ENCODE results near the gene PDC. TPM values are rescaled to one million over a fixed set of nuclear protein-coding genes. Genes with fewer than 3 reads are reported as not detected.
"Not testable (repeated sequence)": the region's sequence is repeated elsewhere in the genome, so short reads cannot be mapped to it uniquely, and the experiment has no call there.

PDC gene
- polyA plus RNA-seq, 4 donors: 0.10 to 0.24 (median 0.19) TPM

DNA sequence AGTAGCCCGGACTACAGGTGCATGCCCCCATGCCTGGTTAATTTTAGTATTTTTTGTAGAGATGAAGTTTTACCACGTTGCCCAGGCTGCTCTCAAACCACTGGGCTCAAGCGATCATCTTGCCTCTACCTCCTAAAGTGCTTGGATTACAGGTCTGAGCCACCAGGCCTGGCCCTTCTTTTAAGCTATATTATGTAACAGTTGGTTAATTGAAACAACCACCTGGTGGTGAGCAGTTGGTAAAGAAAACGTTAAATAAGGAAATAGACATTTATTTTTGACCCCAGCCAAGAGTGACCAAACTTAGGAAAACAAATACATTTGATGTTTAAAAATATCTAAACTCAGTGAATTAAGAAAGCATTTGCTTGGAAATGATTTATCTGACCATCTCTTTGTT is 12.1 kb upstream of the PDC start:
- DNase-seq (ENCODE audit: low read depth in 4 of 4, low spot score in 3 of 4): no peak

DNA sequence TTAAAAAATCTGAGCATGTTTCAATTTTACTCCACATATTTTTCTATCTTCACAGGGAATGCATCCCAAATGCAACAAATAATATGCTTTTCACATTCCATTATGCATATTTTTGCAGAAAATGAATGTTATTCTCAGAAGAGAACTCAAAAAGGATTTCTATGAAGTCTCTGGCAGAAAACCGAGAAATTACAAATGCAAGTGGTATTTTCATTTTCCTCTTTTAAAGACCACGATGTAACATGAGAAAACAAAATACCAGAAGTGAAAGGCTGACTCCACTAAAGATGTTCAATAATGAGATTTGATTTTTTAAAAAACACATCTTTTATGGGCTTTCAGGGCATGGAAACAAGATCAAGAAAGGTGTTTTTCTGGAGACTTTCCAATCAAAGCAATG is 5.0 kb upstream of the PDC start:
- DNase-seq (ENCODE audit: low read depth in 4 of 4, low spot score in 3 of 4): no peak

GRCh38 chr1:186465491-186465890 is 4.6 kb upstream of the PDC start:
- DNase-seq (ENCODE audit: low read depth in 4 of 4, low spot score in 3 of 4): not testable (repeated sequence)

DNA sequence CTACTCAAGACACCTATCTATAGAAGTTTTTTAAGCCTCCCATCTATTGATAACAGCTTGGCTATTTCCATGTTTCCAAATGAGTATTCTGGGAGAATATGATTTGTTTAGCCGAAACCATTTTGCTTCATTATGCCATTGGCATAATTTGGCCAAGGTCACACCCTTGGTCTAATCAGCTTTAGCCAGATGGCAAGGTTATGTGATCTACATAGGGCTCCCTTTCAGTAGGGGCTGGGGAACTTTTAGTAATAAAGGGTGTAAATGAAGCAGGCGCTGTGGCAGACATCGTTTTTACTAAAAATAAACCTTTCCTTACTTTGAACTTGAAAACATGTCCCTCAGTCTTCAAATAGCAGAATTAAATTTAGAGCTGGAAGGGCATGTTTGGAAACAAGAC is 3.0 kb upstream of the PDC start:
- DNase-seq (ENCODE audit: low read depth in 4 of 4, low spot score in 3 of 4): no peak

DNA sequence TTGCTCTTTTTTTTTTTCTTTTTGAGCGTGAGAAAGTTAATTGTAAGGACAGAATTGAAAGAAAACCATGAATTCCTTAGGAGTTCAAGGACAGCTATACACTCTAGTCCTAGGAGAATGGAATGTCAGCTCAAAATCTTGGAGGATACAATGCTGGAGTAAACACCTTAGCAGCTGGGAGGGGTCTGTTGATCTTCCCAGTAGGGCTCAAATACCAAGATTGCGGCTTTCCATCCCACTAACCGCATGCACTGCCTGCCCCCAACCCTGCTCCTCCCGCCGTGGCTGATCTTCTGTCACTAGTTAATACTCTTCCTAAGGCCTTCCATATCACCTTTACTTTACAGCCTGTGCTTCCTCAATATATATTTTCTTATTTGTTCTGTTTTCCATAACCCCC is 2.6 kb upstream of the PDC start:
- no peak for DNase-seq (ENCODE audit: low read depth in 4 of 4, low spot score in 3 of 4)

DNA sequence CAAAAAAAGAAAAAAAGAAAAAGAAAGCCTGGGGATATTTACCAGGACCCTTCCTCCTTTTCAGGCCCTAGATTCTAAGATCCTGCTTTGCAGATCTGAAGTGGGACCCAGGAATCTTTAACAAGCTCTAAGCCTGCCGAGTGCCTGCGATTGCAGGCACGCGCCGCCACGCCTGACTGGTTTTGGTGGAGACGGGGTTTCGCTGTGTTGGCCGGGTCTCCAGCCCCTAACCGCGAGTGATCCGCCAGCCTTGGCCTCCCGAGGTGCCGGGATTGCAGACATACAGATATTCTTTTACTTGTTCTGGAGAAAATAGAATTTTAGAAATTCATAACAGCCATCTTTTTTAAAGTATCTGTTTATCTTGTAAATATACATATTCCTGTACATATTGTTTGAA is 1.8 kb downstream of the PDC start:
- DNase-seq (ENCODE audit: low read depth in 4 of 4, low spot score in 3 of 4): not testable (repeated sequence)

DNA sequence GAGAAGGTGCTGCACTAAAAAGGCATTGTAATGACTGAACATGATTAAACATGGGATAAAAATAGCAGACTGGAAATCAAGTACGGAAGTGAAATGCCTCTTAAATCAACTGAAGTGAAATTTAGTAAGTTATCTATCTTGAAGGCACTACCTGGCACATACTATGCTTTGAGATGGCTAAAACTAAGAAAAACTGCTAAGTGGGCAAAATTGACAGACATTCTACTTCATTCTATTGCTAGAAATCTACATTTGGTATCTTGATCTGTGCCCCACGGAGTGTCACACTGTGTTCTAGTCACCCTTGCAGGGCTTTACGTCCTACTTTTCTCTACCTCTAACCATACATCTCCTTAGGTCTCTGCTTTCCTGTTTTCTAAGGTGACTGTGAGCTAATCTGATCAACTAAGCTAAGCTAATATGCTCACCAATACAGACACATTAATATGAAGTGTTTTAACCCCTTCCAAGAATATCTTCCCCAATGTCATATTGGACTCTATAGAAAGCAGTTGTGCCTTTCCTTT is 4.1 kb downstream of the PDC start:
- no peak for DNase-seq (ENCODE audit: low read depth in 4 of 4, low spot score in 3 of 4)

DNA sequence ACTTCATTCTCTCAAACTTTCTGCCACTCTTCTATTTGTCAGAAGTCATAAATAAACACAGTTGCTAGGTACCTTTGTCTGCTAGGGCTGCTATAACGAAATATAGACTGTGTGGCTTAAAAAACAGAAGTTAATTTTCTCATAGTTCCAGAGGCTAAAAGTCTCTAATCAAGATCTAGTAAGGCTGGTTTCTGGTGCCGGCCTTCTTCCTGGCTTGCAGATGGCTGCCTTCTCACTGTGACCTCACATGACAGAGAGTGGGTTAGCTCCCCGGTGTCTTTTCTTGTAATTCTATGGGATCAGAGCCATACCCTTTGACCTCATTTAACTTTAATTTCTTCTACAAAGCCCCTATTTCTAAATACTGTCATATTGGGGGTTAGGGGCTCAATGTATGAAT is 5.9 kb downstream of the PDC start:
- DNase-seq (ENCODE audit: low read depth in 4 of 4, low spot score in 3 of 4): no peak

GRCh38 chr1:186446152-186446551 is 14.8 kb downstream of the PDC start:
- no peak for DNase-seq (ENCODE audit: low read depth in 4 of 4, low spot score in 3 of 4)

DNA sequence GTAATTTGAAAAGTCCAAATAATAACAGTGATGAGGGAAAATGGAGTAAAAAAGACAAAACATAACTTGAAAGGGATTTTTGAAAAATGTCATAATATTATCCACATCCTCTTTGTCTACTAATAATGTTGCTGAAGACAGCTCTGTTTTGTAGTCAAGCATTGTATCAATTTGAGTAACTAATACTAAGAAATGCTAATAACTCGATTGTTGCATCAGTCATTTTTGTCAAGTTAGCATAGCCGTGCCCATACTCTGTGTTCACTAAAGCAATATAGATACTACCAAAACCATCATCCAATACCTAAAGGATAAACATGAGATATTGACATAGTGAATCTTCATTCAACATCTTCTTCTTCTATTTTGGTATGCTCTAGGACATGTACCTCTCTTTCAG is 17.3 kb downstream of the PDC start:
- DNase-seq (ENCODE audit: low read depth in 4 of 4, low spot score in 3 of 4): no peak

- DNase-seq (ENCODE audit: low read depth in 4 of 4, low spot score in 3 of 4): no peak
Measured at GRCh38 chr1:186442651-186443375, 18.1 kb downstream of the PDC start.

DNA sequence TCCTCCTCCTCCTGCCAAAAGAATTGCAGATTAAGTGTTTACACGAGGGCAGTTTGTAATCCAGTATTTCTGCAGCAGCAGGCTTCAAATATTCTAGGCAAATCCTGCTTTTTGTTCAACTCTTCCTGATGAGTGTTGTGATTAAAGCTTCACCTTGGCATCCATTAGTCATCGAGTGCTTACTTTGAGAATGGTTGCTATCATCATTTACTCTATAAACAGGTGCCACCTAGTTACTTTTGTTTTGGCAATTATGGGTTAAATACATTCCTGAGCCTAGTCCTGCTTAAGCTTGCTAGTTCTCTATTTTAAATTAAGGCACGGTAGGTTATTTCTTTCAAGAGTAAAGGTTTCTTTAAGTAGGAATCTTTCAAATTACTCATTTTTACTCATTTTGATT is 20.3 kb downstream of the PDC start:
- DNase-seq (ENCODE audit: low read depth in 4 of 4, low spot score in 3 of 4): no peak

DNA sequence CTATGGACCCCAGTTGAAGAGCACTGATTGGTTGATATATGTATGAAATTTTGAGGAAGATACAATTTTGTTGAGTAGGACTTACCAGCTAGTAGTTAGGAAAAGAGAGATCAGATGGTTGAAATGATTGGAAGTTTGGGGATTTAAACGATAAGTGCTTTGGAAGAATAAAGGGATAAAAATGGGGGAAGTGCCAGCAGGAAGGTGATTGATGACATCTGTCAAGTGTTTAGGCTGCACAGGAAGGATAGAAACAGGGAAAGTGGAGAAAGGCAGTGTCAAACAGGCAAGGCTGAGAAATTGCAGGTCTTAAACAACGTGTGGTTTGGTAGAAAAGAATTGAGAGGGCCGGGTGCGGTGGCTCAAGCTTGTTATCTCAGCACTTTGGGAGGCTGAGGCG is 22.3 kb downstream of the PDC start:
- DNase-seq (ENCODE audit: low read depth in 4 of 4, low spot score in 3 of 4): no peak

DNA sequence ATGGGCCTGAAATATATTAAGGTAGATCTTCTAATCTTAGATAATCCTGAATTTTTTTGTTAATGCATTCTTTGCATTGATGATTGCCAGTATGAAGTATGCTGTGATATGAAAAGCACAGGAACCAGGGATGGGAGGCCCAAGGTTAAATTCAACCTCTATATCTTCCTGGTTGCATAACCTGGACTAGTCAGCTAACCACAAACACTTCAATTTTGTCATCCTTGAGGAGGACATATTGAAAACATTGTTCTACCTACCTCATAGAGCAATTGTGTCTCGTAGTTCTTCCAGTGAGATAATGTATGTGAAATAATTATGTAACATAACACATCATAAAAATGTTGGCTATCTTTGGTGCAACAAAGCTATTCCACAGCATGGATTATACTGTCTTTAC is 25.6 kb downstream of the PDC start:
- DNase-seq (ENCODE audit: low read depth in 4 of 4, low spot score in 3 of 4): no peak

- DNase-seq (ENCODE audit: low read depth in 4 of 4, low spot score in 3 of 4): no peak
Measured at GRCh38 chr1:186429017-186429416, 31.9 kb downstream of the PDC start.

GRCh38 chr1:186426118-186426517 is 34.8 kb downstream of the PDC start:
- DNase-seq (ENCODE audit: low read depth in 4 of 4, low spot score in 3 of 4): no peak

DNA sequence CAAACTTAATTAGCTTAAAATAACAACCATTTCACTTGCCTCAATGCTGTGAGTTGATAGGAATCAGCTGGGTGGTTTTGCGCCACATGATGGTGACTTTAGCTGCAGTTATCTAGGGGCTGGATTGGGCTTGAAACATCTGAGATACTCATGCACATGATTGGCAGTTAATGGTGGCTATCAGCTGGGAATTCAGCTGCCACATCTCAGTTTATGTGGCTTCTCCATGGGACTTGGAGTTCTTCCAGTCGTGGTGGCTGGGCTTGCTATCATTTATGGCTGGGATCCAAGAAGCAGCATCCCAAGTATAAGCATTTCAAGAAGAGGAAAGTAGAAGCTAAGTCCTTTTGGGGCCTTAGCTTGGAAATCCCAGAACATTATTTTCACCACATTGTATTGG is 36.4 kb downstream of the PDC start:
- no peak for DNase-seq (ENCODE audit: low read depth in 4 of 4, low spot score in 3 of 4)

DNA sequence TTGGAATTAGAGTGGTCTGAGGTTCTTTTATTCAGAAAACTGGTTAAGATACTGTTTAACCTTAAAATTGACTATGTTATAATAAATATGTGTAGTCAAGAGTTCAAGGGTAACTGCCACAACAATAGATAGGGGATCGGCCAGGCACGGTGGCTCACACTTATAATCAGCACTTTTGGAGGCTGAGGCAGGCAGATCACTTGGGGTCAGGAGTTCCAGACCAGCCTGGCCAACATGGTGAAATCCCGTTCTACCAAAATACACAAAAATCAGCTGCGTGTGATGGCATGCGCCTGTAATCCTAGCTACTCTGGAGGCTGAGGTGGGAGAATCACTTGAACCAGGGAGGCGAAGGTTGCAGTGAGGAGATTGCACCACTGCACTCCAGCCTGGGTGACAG is 39.5 kb downstream of the PDC start:
- no peak for DNase-seq (ENCODE audit: low read depth in 4 of 4, low spot score in 3 of 4)

DNA sequence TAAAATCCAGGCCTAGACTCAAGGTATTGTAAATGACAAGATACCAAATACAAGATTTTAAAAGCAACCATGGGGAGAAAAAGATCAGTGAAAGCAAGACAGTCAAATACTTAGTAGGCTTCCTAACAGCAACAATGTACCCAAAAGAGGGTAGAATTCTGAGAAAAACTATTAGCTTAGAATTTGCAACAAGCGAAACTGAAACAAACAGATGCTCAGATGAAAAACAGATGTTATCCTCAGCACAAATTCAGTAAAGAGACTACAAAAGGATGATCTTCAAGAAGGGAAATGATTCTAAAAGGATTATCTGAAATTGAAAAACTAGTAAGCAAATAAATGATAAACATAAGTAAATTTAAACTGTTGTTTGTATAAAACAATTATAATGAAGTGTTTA is 40.0 kb downstream of the PDC start:
- no peak for DNase-seq (ENCODE audit: low read depth in 4 of 4, low spot score in 3 of 4)

DNA sequence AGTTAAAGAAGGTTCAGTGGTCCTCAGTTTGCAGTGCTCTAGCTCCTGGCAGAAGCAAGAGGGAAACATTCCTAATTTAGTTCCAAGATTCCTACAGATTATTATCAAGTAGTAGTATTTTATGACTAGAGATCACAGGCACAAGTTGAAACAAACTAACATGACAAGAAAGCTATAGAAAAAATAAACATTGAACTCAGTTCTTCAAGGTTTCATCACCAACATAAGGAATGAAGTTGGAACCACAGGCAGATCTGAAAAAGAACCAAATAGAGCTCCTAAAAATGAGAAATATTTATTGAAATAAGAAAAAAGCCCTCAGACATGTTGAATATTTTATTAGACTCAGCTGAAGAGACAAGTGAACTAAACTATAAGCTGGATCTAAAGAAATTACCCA is 40.6 kb downstream of the PDC start:
- DNase-seq (ENCODE audit: low read depth in 4 of 4, low spot score in 3 of 4): no peak

DNA sequence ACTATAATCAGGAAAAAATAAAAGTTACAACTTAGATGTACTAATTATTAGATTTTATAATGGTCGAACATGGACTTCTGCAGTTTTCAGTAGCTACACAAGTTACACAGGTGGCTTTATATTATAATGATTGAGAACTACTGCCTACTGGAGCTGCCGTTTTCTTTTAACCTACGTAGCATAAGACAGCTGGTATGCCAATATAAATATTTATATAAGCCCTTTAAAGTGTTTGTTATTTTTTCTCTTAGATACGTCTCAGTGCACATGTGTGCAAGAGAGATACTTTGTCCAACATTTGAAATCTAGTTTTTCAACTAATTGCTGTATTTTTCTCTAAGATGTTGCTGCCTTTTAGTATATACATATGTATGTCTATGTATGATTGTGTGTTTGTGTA is 42.4 kb downstream of the PDC start:
- no peak for DNase-seq (ENCODE audit: low read depth in 4 of 4, low spot score in 3 of 4)

GRCh38 chr1:186413319-186413718 is 47.6 kb downstream of the PDC start:
- DNase-seq (ENCODE audit: low read depth in 4 of 4, low spot score in 3 of 4): no peak

DNA sequence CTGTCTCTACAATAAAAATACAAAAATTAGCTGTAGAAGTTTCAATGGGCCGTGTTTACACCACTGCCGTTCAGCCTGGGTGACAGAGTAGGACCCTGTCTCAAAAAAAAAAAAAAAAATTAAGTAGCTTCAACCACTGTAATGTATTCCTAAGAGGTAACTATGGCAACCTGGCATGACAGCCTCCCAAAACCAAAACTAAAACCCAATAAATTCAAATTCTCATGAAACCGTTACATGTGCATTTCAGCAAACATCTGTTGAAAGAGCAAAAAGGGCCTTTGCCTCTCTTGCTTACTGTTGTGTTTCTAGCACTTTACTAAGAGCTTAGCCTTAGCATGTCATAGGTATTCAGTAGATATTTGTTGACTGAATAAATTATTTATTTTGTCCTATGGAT is 51.8 kb downstream of the PDC start:
- DNase-seq (ENCODE audit: low read depth in 4 of 4, low spot score in 3 of 4): no peak

Data from right renal pelvis (tissue), 4 donors.